Stimulated activated CD8-positive, alpha-beta memory T cell treated with anti-CD3 and anti-CD28 coated beads, Interleukin-12 subunit alpha, Interleukin-12 subunit beta, amount 100 ng/mL, for 1 hour (primary cell): Measurements from ENCODE around the gene DDAH1.

ENCODE experiments used
- DNase-seq: peaks from one replicate; pipeline ENCODE4 v3.0.0-alpha.2; 2020; ENCODE audit warnings: low read depth

DDAH1 gene

GRCh38 chr1:85303440-85304162, 161.4 kb downstream of the DDAH1 start:
- no peak for DNase-seq

- DNase-seq, result no peak
Observed at GRCh38 chr1:85300140-85300539, 164.8 kb downstream of the DDAH1 start.

- DNase-seq, result peak; percentile 43
Observed at GRCh38 chr1:85297855-85298629, 166.9 kb downstream of the DDAH1 start.

- no peak for DNase-seq
Observed at GRCh38 chr1:85297538-85297854, 167.5 kb downstream of the DDAH1 start.

- no peak for DNase-seq
Observed at GRCh38 chr1:85296980-85297379, 168.0 kb downstream of the DDAH1 start.

- DNase-seq, result no peak
Observed at GRCh38 chr1:85295654-85296053, 169.3 kb downstream of the DDAH1 start.

GRCh38 chr1:85295006-85295431, 169.9 kb downstream of the DDAH1 start:
- DNase-seq, result no peak

- DNase-seq, result no peak
Observed at GRCh38 chr1:85290826-85291225, 174.1 kb downstream of the DDAH1 start.

GRCh38 chr1:85289848-85290335, 175.1 kb downstream of the DDAH1 start:
- DNase-seq, result no peak

GRCh38 chr1:85289207-85289847, 175.6 kb downstream of the DDAH1 start:
- no peak for DNase-seq

- no peak for DNase-seq
Observed at GRCh38 chr1:85284202-85284601, 180.8 kb downstream of the DDAH1 start.

GRCh38 chr1:85283475-85284199, 181.3 kb downstream of the DDAH1 start:
- no peak for DNase-seq

GRCh38 chr1:85282424-85282823, 182.5 kb downstream of the DDAH1 start:
- DNase-seq, result no peak

- DNase-seq, result no peak
Observed at GRCh38 chr1:85280636-85281035, 184.3 kb downstream of the DDAH1 start.

GRCh38 chr1:85279458-85280080, 185.4 kb downstream of the DDAH1 start:
- DNase-seq, result no peak

GRCh38 chr1:85278853-85279314, 186.1 kb downstream of the DDAH1 start:
- no peak for DNase-seq

- no peak for DNase-seq
Observed at GRCh38 chr1:85277802-85278201, 187.2 kb downstream of the DDAH1 start.

GRCh38 chr1:85276978-85277639, 187.8 kb downstream of the DDAH1 start:
- no peak for DNase-seq

GRCh38 chr1:85276215-85276977, 188.6 kb downstream of the DDAH1 start, which contains the start of gene BCL10:
BCL10 (minus strand) TSS chr1:85276632; CDS start chr1:85276352, 280 bp downstream.
- peak; percentile 96 for DNase-seq

- DNase-seq, result no peak
Observed at GRCh38 chr1:85275701-85276214, 189.2 kb downstream of the DDAH1 start.
